Neural progenitor cell (in vitro differentiated cells): Measurements from ENCODE around the gene BSND.

Source experiments
- CTCF ChIP-seq: fragments of 200-600 bp; sonication (generic); IDR thresholded peaks from 2 replicates; pipeline ENCODE4 v1.5.1; 2017; ENCODE audit warnings: antibody characterized with exemption, mild to moderate bottlenecking
- EZH2 ChIP-seq: fragments of 200-600 bp; sonication (generic); IDR thresholded peaks from 2 replicates; pipeline ENCODE4 v1.6.1; 2017; ENCODE audit warnings: antibody characterized with exemption, mild to moderate bottlenecking, moderate library complexity
- EZH2phosphoT487 ChIP-seq: fragments of 200-600 bp; sonication (generic); IDR thresholded peaks from 2 replicates; pipeline ENCODE4 v1.6.1; 2017; ENCODE audit warnings: antibody characterized with exemption

GRCh38 chr1:54989968-54990810 is 8.5 kb upstream of the BSND start:
- TF ChIP-seq CTCF (no peak), EZH2 (no peak), EZH2phosphoT487 (no peak)
